Aorta (tissue), 5 donors: ENCODE data around the gene SHISAL1. TPM values are rescaled to one million over a fixed set of nuclear protein-coding genes. Genes with fewer than 3 reads are reported as not detected.

Experiments used
- ATAC-seq: fragments of 200-7000 bp; cut with Tn5 transposase; one replicate; pipeline ENCODE4 v1.9.1; 2022; ENCODE audit warnings: moderate library complexity; ENCODE audit not compliant: low FRiP score
- DNase-seq, 2 donors: peaks; one replicate each; pipeline ENCODE4 v3.0.0-alpha.2; 2020
- H3K27ac ChIP-seq, 2 donors: one replicate each; pipeline ENCODE4 v1.5.1; 2013; ENCODE audit warnings: low read length in 2 of 2, mild to moderate bottlenecking in 2 of 2, moderate library complexity in 2 of 2, control low read depth in 1 of 2, inconsistent platforms in 1 of 2, low read depth in 1 of 2
- H3K27me3 ChIP-seq, 2 donors: one replicate each; pipeline ENCODE4 v1.6.1; 2013; ENCODE audit warnings: control low read depth in 1 of 2, low read length in 1 of 2, mild to moderate bottlenecking in 1 of 2, moderate library complexity in 1 of 2; ENCODE audit not compliant: insufficient read depth in 2 of 2, control insufficient read depth in 1 of 2
- H3K36me3 ChIP-seq, 2 donors: one replicate each; pipeline ENCODE4 v1.6.1; 2013; ENCODE audit warnings: control low read depth in 1 of 2, low read length in 1 of 2, mild to moderate bottlenecking in 1 of 2; ENCODE audit not compliant: insufficient read depth in 2 of 2, control insufficient read depth in 1 of 2
- H3K4me1 ChIP-seq, 2 donors: one replicate each; pipeline ENCODE4 v1.6.1; 2013; ENCODE audit warnings: low read length in 2 of 2, control low read depth in 1 of 2, mild to moderate bottlenecking in 1 of 2, moderate library complexity in 1 of 2; ENCODE audit not compliant: insufficient read depth in 2 of 2, control insufficient read depth in 1 of 2
- H3K4me3 ChIP-seq, 2 donors: one replicate each; pipeline ENCODE4 v1.5.1; 2013; ENCODE audit warnings: low read length in 2 of 2, control low read depth in 1 of 2, mild to moderate bottlenecking in 1 of 2
- H3K9me3 ChIP-seq: one replicate; pipeline ENCODE4 v1.6.1; 2013; ENCODE audit warnings: mild to moderate bottlenecking, low read length; ENCODE audit not compliant: control insufficient read depth
- WGBS, 2 donors: extraction: QIAGEN DNeasy Blood & Tissue Kit; methylation state at CpG; one replicate each; pipeline ENCODE4 v1.1.7; 2013; 5-methylcytosine and 5-hydroxymethylcytosine counted together
- intact Hi-C, 2 donors: fragments of 100-400 bp; cut with DNase I; formaldehyde crosslinking; loops; one replicate each; pipeline versions ENCODE4 v1.14.2 to v1.15.0; 2022
- polyA plus RNA-seq, 2 donors: library from polyadenylated mRNA; stranded (reverse); fragments of 200-250 nt; gene quantifications; one replicate each; pipeline ENCODE4 v1.2.3, GENCODE V29; 2013
- total RNA-seq, 2 donors: library from RNA; stranded (reverse); fragmentation: NEBNext Ultra II Directional; extraction: Animal tissue kit (Norgen Biotek cat#: 25700); gene quantifications; one replicate each; pipeline ENCODE4 v1.2.1, GENCODE V29; 2021
- donor health status: healthy with polysubstance abuse.
- donor health status: Bipolar disorder and iron deficiency.
- donor health status: DM: no; HTN: no; CAD: no.
- donor health status: DM: no; HTN: no; CAD: no.
- donor health status: DM: yes; HTN: yes; CAD: no.

SHISAL1 gene
- total and polyA plus RNA-seq, 4 donors: 0.25 to 3.5 (median 1.7) TPM

DNA sequence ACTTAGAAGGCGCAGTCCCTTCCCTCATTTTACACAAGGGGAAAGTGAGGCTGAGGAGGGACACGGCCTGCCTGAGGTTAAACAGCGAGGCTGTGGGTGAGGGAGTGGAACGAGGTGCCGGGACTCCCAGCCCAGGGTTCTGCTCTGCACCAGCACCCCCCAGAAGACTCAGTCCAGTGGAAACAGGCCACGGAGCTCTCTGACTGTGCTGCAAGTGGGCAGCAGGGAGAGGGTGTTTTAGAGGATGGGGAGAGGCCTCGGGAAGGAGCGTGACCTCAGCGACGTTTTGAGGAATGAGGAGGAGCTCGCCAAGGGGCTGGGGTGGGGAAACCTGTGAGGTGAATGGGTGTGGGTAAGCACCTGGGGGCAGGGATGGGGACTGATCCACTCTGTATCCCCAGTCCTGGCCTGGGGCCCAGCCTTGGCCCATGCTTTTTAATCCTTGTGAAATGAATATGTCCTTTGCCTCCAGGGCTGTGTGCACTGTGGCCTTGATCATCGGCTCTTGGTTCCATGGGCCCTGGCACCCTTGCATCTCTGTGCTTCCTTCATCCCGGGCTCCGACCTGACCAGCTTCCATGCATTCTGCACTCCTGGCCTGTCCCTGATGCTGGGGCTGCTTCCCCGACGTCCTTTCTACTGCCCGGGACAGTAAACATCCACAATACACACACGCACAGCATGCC, 44.2 kb downstream of the SHISAL1 start:
- WGBS, 2 donors: 90 to 91% methylated on average over 18 of the region's 18 CpGs
- H3K4me3 ChIP-seq: no peak overlapping the region
- H3K4me1 ChIP-seq: no peaks in the 10 kb centered on the region
- no peaks in the 10 kb centered on the region for H3K36me3 ChIP-seq
- H3K9me3 ChIP-seq: peaks cover 2% of the 10 kb centered on the region
- intact Hi-C loops: no loop called here
- H3K27ac ChIP-seq: no peak overlapping the region
- ATAC-seq (no peak), DNase-seq (peak in 1 of 2 donors; percentile 26)
- H3K27me3 ChIP-seq: no peaks in the 10 kb centered on the region

DNA sequence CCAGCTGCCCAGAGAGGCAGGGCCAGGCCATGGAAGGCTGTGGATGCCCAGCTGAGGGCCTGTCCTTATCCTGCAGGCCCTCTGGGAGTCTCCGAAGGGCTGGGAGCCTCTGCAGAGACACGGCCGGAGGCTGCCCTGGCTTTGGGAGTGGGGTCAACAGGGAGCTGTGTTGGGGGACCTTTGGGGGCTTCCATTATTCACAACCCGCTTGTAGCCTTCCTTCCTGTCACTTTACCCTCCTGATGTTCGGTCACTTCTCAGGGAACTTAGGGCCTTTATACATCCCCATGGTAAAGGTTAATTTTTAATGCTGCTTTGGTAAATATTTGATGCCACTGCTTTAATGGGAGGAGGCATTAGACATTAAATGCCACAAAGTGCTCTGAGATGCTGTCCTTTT, 44.9 kb downstream of the SHISAL1 start:
- intact Hi-C loops: no loop called here
- DNase-seq (no peak), ATAC-seq (no peak)
- Histone ChIP-seq H3K27me3 (no peaks in the 10 kb centered on the region), H3K4me3 (no peak overlapping the region), H3K4me1 (no peaks in the 10 kb centered on the region), H3K27ac (no peak overlapping the region), H3K36me3 (no peaks in the 10 kb centered on the region), H3K9me3 (peaks cover 2% of the 10 kb centered on the region)
- WGBS, 2 donors: 91 to 92% methylated on average over 5 of the region's 5 CpGs

DNA sequence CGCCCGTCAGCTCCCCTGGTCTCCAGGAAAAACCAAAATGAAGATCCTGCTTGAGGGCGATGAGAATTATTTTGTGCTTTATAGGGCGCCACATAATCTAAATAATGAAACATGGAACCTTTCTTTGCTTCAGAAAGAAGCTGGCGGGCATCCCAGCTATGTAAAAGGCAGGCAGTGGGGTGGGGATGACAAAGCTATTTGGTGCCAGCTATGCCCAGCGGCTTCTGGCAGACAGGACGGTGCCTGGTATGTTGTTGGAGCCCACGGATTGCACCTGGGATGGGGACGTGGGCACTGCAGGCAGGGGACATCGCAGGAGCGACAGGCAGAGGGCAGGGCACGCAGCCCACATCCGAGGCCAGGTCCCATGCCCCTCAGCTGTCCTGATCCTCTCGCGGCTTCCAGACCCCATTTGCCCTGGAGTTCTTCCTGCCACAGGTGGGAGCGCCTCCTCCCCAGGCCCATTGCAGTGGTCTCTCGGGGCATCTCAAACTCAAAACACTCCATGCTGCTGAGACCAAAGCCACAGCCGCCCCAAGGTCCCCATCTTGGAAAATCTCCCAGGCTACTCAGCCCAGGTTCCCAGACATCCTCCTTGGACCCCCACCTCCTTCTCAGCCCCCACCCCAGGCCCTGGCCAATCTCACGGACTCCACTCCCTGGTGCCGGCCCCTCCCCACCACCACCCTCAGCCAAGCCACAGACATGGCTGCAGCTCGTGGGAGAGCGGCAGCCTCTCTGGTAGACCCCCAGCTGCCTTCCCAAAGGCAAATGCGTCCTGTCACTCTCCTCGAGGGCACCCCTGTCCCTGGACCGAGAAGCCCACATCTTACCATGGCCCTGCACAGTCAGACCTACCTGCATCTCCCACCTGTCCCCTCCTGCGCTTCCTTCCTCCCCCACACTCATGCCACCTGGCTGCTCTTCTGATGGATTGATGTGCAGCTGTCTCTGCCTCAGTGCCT, 45.7 kb downstream of the SHISAL1 start:
- Histone ChIP-seq H3K9me3 (peaks cover 2% of the 10 kb centered on the region), H3K4me3 (no peak overlapping the region), H3K36me3 (no peaks in the 10 kb centered on the region), H3K27ac (no peak overlapping the region), H3K4me1 (no peaks in the 10 kb centered on the region), H3K27me3 (no peaks in the 10 kb centered on the region)
- intact Hi-C loops: no loop called here
- WGBS, 2 donors: 67 to 68% methylated on average over 26 of the region's 26 CpGs
- DNase-seq (peak in 1 of 2 donors; percentile 41), ATAC-seq (no peak)

DNA sequence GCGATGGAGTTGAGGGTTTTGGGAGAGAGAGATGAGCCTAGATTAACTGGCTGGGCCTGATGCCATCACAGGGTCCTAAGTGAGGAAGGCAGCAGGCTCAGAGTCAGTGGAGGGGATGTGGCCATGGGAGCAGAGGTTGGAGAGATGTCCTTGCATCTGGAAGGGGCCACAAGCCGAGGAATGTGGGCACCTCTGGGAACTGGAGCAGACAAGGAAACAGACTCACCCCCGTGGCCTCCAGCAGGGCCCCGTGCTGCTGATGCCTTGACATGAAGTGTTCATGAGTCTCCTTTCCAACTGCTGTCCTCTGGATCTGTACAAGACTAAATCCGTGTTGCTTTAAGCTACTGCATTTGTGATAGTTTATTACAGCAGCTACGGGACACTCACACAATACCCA, 49.2 kb downstream of the SHISAL1 start:
- intact Hi-C loops: no loop called here
- no peak overlapping the region for H3K4me3 ChIP-seq
- ATAC-seq (no peak), DNase-seq (peak; percentile 5 to 33)
- 94 to 97% methylated on average over 6 of the region's 6 CpGs for WGBS, 2 donors
- H3K9me3 ChIP-seq: peaks cover 2% of the 10 kb centered on the region
- H3K27ac ChIP-seq: no peak overlapping the region
- no peaks in the 10 kb centered on the region for H3K4me1 ChIP-seq
- no peaks in the 10 kb centered on the region for H3K27me3 ChIP-seq
- no peaks in the 10 kb centered on the region for H3K36me3 ChIP-seq

DNA sequence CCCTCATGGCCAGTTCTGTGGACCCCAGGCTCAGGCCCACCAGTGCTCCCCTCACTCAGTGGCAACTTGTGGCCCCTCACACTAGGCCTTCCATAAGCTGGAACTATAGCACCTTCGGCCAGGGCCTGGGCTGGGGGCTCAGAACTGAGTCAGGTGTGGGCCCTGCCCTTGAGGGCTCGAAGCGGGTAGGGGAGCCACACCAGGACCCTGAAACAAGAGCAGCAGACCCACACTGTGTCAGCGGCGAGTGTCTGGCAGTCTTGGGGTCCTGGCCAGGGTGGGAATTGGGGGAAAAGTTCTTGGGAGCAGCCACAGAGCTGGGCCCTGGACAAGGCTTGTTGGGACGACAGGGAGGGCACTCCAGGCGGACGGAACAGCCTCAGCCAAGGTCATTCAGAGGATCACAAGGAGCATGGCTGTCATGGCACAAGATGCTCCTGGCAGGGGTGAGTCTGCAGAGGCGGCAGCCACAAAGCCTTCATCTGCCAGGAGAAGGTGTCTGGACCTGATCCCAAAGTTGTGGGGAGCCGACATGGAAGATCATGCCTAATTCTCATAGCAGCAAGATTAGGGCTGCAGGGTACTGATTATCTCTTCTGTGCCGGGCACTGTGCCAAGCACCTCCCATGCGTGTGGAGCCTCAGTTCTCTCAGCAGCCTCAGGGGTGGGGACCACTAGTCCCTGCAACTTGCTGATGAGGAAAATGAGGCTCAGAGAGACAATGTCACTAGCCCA, 50.7 kb downstream of the SHISAL1 start:
- peaks cover 2% of the 10 kb centered on the region for H3K9me3 ChIP-seq
- intact Hi-C loops: no loop called here
- H3K4me3 ChIP-seq: no peak overlapping the region
- no peaks in the 10 kb centered on the region for H3K36me3 ChIP-seq
- DNase-seq (peak in 1 of 2 donors; percentile 49), ATAC-seq (no peak)
- no peak overlapping the region for H3K27ac ChIP-seq
- no peaks in the 10 kb centered on the region for H3K4me1 ChIP-seq
- WGBS, 2 donors: 80 to 82% methylated on average over 12 of the region's 12 CpGs
- no peaks in the 10 kb centered on the region for H3K27me3 ChIP-seq

DNA sequence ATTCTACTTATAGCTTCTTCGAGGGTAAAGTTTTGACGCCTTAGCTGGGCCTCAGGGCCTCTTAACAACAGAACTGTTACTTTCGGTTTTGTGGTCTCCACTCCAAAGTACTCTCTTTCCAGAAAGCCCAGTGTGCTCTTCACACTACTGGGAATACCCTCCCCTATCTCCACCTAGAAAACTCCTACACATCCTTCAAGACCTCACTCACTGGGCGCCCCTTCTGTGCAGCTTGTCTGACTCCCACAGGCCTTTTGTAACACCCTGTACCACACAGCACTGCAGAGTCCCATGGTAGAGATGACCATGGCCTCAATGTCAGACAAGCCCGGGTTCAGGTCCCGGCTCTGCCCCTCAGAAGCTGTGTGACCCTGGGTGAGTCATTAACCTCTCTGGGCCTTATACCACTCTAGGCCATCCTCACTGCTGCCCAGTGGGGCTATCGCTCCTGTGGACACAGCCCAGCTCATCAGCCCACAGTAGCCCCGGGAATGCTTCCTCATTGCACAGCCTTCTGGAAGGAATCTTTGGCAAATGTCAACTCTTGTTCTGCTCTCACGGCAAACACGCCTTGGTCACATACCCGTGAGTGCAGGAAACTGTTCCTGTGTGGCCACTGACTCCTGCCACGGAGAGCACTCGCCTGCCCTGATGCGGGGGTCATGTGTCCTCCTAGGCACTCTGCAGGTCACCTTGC, 51.4 kb downstream of the SHISAL1 start:
- WGBS, 2 donors: 87 to 91% methylated on average over 14 of the region's 14 CpGs
- H3K27ac ChIP-seq: no peak overlapping the region
- H3K36me3 ChIP-seq: no peaks in the 10 kb centered on the region
- ATAC-seq (no peak), DNase-seq (peak in 1 of 2 donors; percentile 27)
- no peaks in the 10 kb centered on the region for H3K27me3 ChIP-seq
- peaks cover 2% of the 10 kb centered on the region for H3K9me3 ChIP-seq
- no peak overlapping the region for H3K4me3 ChIP-seq
- H3K4me1 ChIP-seq: no peaks in the 10 kb centered on the region
- intact Hi-C loops: no loop called here

DNA sequence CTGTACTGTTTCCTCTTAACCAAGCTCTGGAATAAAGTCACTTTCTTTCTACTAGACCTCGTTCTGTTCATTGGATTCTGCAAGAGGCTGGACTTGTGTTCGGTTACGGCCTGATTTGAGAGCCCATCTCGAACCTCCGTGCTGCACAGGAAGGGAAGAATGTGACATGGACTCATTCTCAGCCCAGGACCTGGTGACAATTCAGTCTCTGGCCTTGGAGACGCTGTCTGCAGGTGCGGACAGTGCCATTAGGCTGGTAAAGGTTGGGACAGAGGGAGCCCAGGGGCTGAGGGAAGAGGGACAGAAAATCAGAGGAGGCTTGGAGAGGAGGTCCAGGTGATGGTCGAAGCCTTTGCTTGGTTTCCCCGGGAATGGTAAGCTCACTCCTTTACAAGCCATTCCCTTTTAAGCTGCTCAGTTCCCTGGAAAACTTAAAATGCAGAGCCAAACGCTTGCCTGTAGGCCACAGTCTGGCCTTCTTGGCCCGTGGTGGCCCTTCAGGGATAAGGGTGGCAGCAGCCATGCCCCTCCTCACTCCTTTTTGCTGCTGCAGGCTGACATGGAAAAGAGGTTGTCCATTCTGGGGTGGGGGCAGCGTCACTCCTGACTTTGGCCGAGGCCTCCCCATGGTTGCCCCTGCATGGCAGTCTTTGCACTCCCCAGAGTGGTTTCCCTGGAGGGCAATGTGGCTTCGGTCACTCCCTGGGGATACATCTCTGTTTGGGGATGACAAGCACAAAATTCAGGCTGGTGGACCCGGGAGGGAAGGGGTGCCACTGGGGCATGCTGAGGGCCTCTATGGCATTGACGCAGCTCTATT, 52.3 kb downstream of the SHISAL1 start:
- Histone ChIP-seq H3K4me3 (no peak overlapping the region), H3K27me3 (no peaks in the 10 kb centered on the region), H3K4me1 (no peaks in the 10 kb centered on the region), H3K36me3 (no peaks in the 10 kb centered on the region), H3K9me3 (peaks cover 2% of the 10 kb centered on the region), H3K27ac (no peak overlapping the region)
- intact Hi-C loops: no loop called here
- DNase-seq: peak in 1 of 2 donors; percentile 24
- ATAC-seq: no peak
- WGBS, 2 donors: 88 to 91% methylated on average over 16 of the region's 16 CpGs
